ENCODE measurements around the gene IGSF21. TPM values are rescaled to one million over a fixed set of nuclear protein-coding genes. Genes with fewer than 3 reads are reported as not detected.
A peak's percentile ranks its signal among the peaks of the same experiment; 100 is the strongest.

IGSF21 gene
- total RNA-seq, 1 donor from 2014 or later: 0.35 TPM

DNA sequence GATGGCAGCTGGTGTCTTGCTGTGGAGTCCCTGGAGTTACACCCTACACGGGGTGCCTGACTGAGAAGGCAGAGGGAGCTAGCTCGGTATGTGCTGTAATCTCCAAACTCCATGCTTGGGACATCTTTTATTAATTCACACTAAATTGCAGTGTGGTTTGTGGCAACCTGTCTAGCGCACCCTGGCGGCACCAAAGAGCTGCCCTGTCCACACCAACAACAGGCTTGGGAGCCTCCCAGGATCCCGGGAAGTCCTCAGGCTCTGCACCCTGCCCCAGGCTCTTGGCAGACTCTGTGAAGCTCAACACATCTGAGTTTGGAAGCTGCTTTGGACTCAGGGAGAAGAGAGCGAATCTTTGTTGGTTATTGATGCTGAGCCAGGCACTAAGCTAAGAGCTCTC is 138.9 kb downstream of the IGSF21 start:
- no peaks in the 10 kb centered on the region for H3K9me3 Mint-ChIP-seq
- H3K4me3 Mint-ChIP-seq: no peak overlapping the region
- H3K36me3 Mint-ChIP-seq (ENCODE audit: low read depth): no peaks in the 10 kb centered on the region
- H3K27ac Mint-ChIP-seq (ENCODE audit: unreplicated experiment): no peak overlapping the region
- no peak for TF ChIP-seq CTCF (conservative IDR thresholded peaks at IDR 0.05)
- H3K4me1 Mint-ChIP-seq: no peaks in the 10 kb centered on the region
- DNase-seq (ENCODE audit: low read depth, low spot score): no peak
- peaks cover 57% of the 10 kb centered on the region for H3K27me3 Mint-ChIP-seq (ENCODE audit: low read depth)

GRCh38 chr1:18247151-18247550 is 139.6 kb downstream of the IGSF21 start:
- Mint-ChIP-seq H3K9me3 (no peaks in the 10 kb centered on the region), H3K4me3 (no peak overlapping the region), H3K27me3 (ENCODE audit: low read depth) (peaks cover 55% of the 10 kb centered on the region), H3K27ac (ENCODE audit: unreplicated experiment) (no peak overlapping the region), H3K36me3 (ENCODE audit: low read depth) (no peaks in the 10 kb centered on the region), H3K4me1 (no peaks in the 10 kb centered on the region)
- no peak for TF ChIP-seq CTCF (conservative IDR thresholded peaks at IDR 0.05)
- DNase-seq (ENCODE audit: low read depth, low spot score): no peak

DNA sequence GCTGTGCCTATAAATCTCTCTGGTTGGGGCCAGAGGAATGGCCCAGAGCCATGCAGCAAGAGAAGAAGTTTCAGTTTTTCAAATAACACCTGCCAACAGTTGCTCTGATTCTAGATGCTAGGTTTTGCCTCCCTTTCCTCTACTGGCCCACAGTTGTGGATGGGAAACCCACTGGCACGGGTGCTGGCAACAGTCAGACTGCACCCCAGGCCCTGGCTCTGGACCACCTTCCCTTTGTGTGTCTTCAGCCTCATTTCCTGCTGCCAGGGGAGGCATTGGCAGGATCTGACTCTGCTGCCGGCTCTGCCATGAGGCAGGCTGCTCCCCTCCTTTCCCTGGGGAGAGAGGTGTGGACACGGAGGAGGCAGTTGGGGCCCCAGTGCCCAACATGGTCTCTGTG is 142.0 kb downstream of the IGSF21 start:
- no peaks in the 10 kb centered on the region for H3K9me3 Mint-ChIP-seq
- no peak overlapping the region for H3K4me3 Mint-ChIP-seq
- H3K36me3 Mint-ChIP-seq (ENCODE audit: low read depth): no peaks in the 10 kb centered on the region
- DNase-seq (ENCODE audit: low read depth, low spot score): no peak
- peaks cover 58% of the 10 kb centered on the region for H3K27me3 Mint-ChIP-seq (ENCODE audit: low read depth)
- no peaks in the 10 kb centered on the region for H3K4me1 Mint-ChIP-seq
- no peak overlapping the region for H3K27ac Mint-ChIP-seq (ENCODE audit: unreplicated experiment)
- TF ChIP-seq CTCF (conservative IDR thresholded peaks at IDR 0.05): no peak

- Mint-ChIP-seq H3K4me3 (no peak overlapping the region), H3K27me3 (ENCODE audit: low read depth) (peaks cover 62% of the 10 kb centered on the region), H3K9me3 (no peaks in the 10 kb centered on the region), H3K36me3 (ENCODE audit: low read depth) (no peaks in the 10 kb centered on the region), H3K4me1 (no peaks in the 10 kb centered on the region), H3K27ac (ENCODE audit: unreplicated experiment) (no peak overlapping the region)
- TF ChIP-seq CTCF (conservative IDR thresholded peaks at IDR 0.05): no peak
- DNase-seq (ENCODE audit: low read depth, low spot score): no peak
Observed at GRCh38 chr1:18253093-18253492, 145.5 kb downstream of the IGSF21 start.

GRCh38 chr1:18256282-18257235 is 149.0 kb downstream of the IGSF21 start:
- peak; percentile 84 for DNase-seq (ENCODE audit: low read depth, low spot score)
- Mint-ChIP-seq H3K4me1 (no peaks in the 10 kb centered on the region), H3K27me3 (ENCODE audit: low read depth) (peaks cover 64% of the 10 kb centered on the region), H3K9me3 (no peaks in the 10 kb centered on the region), H3K36me3 (ENCODE audit: low read depth) (no peaks in the 10 kb centered on the region), H3K4me3 (no peak overlapping the region), H3K27ac (ENCODE audit: unreplicated experiment) (no peak overlapping the region)
- TF ChIP-seq CTCF (conservative IDR thresholded peaks at IDR 0.05): no peak
